Gastrocnemius medialis (tissue), 4 donors: ENCODE measurements around the gene MAML3.

Experiments used
- CTCF ChIP-seq, 5 experiments: fragments of 450-650 bp in 3 of 5; fragments of 200-600 bp in 2 of 5; sonication (generic) in 2 of 5; IDR thresholded peaks in 4 of 5; conservative IDR thresholded peaks in 1 of 5; 1 replicate in 4 of 5; 2 replicates in 1 of 5; pipeline ENCODE4 v1.5.1; 2016 to 2019; ENCODE audit warnings: antibody characterized with exemption in 5 of 5, mild to moderate bottlenecking in 3 of 5, moderate library complexity in 3 of 5
- POLR2A ChIP-seq, 2 donors: fragments of 450-650 bp; IDR thresholded peaks; one replicate each; pipeline ENCODE4 v1.6.1; 2017; ENCODE audit warnings: antibody characterized with exemption in 2 of 2, mild to moderate bottlenecking in 2 of 2, moderate library complexity in 2 of 2

GRCh38 chr4:139973015-139973414 lies 181.0 kb downstream of the MAML3 start:
- no peak for TF ChIP-seq CTCF (IDR thresholded peaks at IDR 0.05 in 4 of 5, conservative IDR thresholded peaks at IDR 0.05 in 1 of 5)
- no peak for TF ChIP-seq POLR2A (IDR thresholded peaks at IDR 0.05)
